ENCODE measurements around the gene E2F7.

DNA sequence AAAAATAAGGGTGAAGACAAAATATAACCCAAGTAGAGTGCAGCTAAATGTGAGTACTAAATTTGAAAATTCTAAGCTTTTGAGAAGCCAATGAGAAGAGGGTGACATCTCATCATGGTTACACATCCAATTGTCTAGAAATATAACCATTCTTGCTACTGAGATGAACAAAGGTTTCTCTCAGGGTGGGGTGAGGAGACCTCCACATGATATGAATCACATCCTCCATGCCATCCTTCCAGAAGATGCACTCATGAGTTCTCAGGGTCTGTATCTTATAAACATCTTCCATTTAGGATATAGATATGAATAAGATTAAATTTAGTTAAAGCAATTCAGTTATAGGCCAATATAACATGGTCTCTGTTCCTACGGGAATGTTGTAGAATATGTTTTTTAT lies 38.9 kb upstream of the E2F7 start:
- TF ChIP-seq POLR2A (IDR thresholded peaks at IDR 0.05) (no peak), CTCF (IDR thresholded peaks at IDR 0.05) (no peak)
